ENCODE measurements around the gene NPIPA7.
"Not testable (repeated sequence)": the region's sequence is repeated elsewhere in the genome, so short reads cannot be mapped to it uniquely, and the experiment has no call there.

NPIPA7 gene

DNA sequence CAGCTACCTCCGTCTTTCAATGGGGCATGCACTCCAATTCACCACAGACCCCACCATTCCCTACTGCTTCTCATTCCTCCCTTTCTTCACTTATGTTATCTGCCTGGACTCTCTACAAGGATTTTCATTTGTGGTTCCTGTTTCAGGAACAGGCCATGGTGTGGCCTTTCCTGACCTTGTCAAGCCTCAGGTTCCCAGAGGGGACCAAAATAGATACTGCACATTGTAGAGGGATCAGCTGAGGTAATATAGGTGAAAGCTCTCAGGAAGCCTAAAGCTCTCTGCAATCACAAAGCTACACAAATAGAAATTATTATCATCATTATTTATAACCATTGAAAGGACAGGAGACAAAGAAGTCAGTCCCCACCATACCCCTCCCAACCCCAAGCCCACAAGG is 41.6 kb downstream of the NPIPA7 start:
- DNase-seq (ENCODE audit: low read depth) = not testable (repeated sequence)

- not testable (repeated sequence) for DNase-seq (ENCODE audit: low read depth)
These were observed 46.2 kb downstream of the NPIPA7 start for GRCh38 chr16:16425146-16425545.

DNA sequence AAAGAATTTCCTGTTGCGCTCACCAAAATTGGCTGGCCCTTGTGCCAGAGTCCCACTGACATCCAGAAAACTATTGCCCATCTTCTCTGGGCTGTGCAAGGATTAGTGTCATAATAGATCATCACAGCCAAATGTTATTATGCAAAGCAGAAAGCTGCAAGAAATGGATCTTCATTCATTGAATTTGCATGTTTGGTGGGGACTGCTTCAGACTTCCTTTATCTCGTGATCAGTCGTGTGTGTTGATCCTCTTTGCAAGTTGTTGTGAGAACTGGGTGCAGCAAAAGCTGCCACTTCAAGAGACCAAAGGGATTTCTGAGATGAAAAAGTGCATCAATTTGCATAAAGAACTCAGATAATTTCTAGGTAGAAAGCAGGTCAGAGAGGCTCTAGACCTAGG is 52.2 kb downstream of the NPIPA7 start:
- not testable (repeated sequence) for DNase-seq (ENCODE audit: low read depth)

GRCh38 chr16:16434711-16435110 is 55.8 kb downstream of the NPIPA7 start:
- not testable (repeated sequence) for DNase-seq (ENCODE audit: low read depth)

DNA sequence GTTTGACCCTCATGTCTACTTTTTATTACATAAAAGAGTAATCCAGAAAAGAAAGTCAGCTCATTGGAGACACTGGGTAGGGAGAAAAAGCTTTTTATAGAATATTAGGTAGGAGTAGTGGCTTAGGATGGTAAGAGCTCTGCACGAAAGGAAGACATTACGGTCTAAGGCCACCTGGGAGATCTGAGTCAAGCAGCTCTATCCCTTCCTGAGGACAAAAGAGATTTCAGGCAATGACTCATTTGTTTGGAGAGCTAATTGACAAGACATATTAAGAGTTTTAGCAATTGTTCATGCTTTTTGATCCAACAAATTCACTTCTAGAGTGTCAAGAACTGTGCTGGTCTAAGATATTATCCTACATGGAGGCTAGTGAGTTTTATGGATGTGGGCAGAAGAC is 62.5 kb downstream of the NPIPA7 start:
- DNase-seq (ENCODE audit: low read depth) = not testable (repeated sequence)

Data from amniotic epithelial cell (primary cell).